OCI-LY1 (cell line): ENCODE measurements around the gene SPZ1.

Source experiments
- H2AFZ ChIP-seq: fragments of 200-600 bp; sonication (generic), shearing (Covaris generic); 2 replicates; pipeline ENCODE4 v1.6.0; 2014; ENCODE audit warnings: antibody characterized with exemption, mild to moderate bottlenecking, low read length
- H3F3A ChIP-seq: fragments of 200-600 bp; sonication (generic), shearing (Covaris generic); 2 replicates; pipeline ENCODE4 v1.6.0; 2014; ENCODE audit warnings: mild to moderate bottlenecking, antibody characterized with exemption, low read length, moderate library complexity; ENCODE audit not compliant: insufficient read depth
- H3K27ac ChIP-seq: fragments of 200-600 bp; sonication (generic); 2 replicates; pipeline ENCODE4 v1.5.1; 2014; ENCODE audit warnings: low read length, mixed run types, mild to moderate bottlenecking, low read depth; ENCODE audit not compliant: poor library complexity, severe bottlenecking
- H3K27me3 ChIP-seq: fragments of 200-600 bp; sonication (generic); 2 replicates; pipeline ENCODE4 v1.6.0; 2014; ENCODE audit warnings: antibody characterized with exemption, mild to moderate bottlenecking, low read length, moderate library complexity; ENCODE audit not compliant: insufficient read depth
- H3K36me3 ChIP-seq: fragments of 200-600 bp; sonication (generic); 2 replicates; pipeline ENCODE4 v1.6.1; 2014; ENCODE audit warnings: mild to moderate bottlenecking, antibody characterized with exemption, low read length, moderate library complexity, mixed read lengths; ENCODE audit not compliant: insufficient read depth
- H3K4me1 ChIP-seq: fragments of 200-600 bp; sonication (generic); 2 replicates; pipeline ENCODE4 v1.5.1; 2014; ENCODE audit warnings: mild to moderate bottlenecking, low read length, moderate library complexity; ENCODE audit not compliant: insufficient read depth, severe bottlenecking
- H3K4me2 ChIP-seq: fragments of 200-600 bp; sonication (generic), shearing (Covaris generic); 2 replicates; pipeline ENCODE4 v1.6.1; 2014; ENCODE audit warnings: low read length
- H3K4me3 ChIP-seq: fragments of 200-600 bp; sonication (generic); 2 replicates; pipeline ENCODE4 v1.5.1; 2014; ENCODE audit warnings: low read length, low read depth, mild to moderate bottlenecking, mixed read lengths; ENCODE audit not compliant: poor library complexity, severe bottlenecking
- H3K79me2 ChIP-seq: fragments of 200-600 bp; shearing (Covaris generic); 2 replicates; pipeline ENCODE4 v1.6.1; 2016; ENCODE audit warnings: mixed run types, low read length, mixed read lengths; ENCODE audit not compliant: insufficient read depth
- H3K9ac ChIP-seq: fragments of 200-600 bp; sonication (generic), shearing (Covaris generic); 2 replicates; pipeline ENCODE4 v1.6.1; 2014; ENCODE audit warnings: mild to moderate bottlenecking, low read length, mixed read lengths
- H3K9me2 ChIP-seq: fragments of 200-600 bp; sonication (generic), shearing (Covaris generic); 2 replicates; pipeline ENCODE4 v1.6.1; 2014; ENCODE audit warnings: low read depth, mild to moderate bottlenecking, low read length, mixed read lengths
- H3K9me3 ChIP-seq: fragments of 200-600 bp; shearing (Covaris generic); 2 replicates; pipeline ENCODE4 v1.6.1; 2014; ENCODE audit warnings: low read length, mixed read lengths
- H4K20me1 ChIP-seq: fragments of 200-600 bp; sonication (generic), shearing (Covaris generic); 2 replicates; pipeline ENCODE4 v1.6.0; 2016; ENCODE audit warnings: mild to moderate bottlenecking, low read length; ENCODE audit not compliant: insufficient read depth
- EZH2 ChIP-seq: fragments of 200-600 bp; sonication (generic), shearing (Covaris generic); IDR thresholded peaks from 2 replicates; pipeline ENCODE4 v1.8.0; 2017; ENCODE audit warnings: borderline replicate concordance, mixed run types, mild to moderate bottlenecking, antibody characterized with exemption, low read length, moderate library complexity, mixed read lengths
- TF ChIP-seq, protein P1 (sequence below): fragments of 200-600 bp; sonication (generic), shearing (Covaris generic); IDR thresholded peaks from 2 replicates; pipeline ENCODE4 v1.5.1; 2017; ENCODE audit warnings: mild to moderate bottlenecking, antibody characterized with exemption, low read length, moderate library complexity, mixed read lengths

The SPZ1 gene

DNA sequence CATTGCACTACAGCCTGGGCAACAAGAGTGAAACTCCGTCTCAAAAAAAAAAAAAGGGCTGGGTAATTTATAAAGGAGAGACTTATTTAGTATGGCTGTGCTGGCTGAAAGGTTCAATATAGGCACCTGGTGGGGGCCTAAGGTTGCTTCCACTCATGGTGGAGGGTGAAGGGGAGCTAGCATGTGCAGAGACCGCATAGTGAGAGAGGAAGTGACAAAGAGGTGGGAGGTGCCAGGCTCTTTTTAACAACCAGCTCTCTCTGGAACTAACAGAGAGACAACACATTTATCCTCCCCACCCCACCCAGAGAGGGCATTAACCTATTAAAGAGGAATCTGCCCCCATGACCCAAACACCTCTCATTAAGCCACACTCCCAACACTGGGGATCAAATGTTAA, 35.1 kb upstream of the SPZ1 start:
- no peak for TF ChIP-seq EZH2
- TF ChIP-seq, protein P1, sequence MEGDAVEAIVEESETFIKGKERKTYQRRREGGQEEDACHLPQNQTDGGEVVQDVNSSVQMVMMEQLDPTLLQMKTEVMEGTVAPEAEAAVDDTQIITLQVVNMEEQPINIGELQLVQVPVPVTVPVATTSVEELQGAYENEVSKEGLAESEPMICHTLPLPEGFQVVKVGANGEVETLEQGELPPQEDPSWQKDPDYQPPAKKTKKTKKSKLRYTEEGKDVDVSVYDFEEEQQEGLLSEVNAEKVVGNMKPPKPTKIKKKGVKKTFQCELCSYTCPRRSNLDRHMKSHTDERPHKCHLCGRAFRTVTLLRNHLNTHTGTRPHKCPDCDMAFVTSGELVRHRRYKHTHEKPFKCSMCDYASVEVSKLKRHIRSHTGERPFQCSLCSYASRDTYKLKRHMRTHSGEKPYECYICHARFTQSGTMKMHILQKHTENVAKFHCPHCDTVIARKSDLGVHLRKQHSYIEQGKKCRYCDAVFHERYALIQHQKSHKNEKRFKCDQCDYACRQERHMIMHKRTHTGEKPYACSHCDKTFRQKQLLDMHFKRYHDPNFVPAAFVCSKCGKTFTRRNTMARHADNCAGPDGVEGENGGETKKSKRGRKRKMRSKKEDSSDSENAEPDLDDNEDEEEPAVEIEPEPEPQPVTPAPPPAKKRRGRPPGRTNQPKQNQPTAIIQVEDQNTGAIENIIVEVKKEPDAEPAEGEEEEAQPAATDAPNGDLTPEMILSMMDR = no peak
- H4K20me1 ChIP-seq = no peaks in the 10 kb centered on the region
- no peak overlapping the region for H3K4me3 ChIP-seq
- H3K4me2 ChIP-seq = no peak overlapping the region
- H3K79me2 ChIP-seq = no peaks in the 10 kb centered on the region
- no peak overlapping the region for H3K9ac ChIP-seq
- no peak overlapping the region for H2AFZ ChIP-seq
- H3K9me2 ChIP-seq = no peaks in the 10 kb centered on the region
- no peaks in the 10 kb centered on the region for H3K36me3 ChIP-seq
- no peaks in the 10 kb centered on the region for H3F3A ChIP-seq
- H3K27ac ChIP-seq = no peak overlapping the region
- H3K4me1 ChIP-seq = peaks cover 7% of the 10 kb centered on the region
- no peaks in the 10 kb centered on the region for H3K27me3 ChIP-seq
- H3K9me3 ChIP-seq = no peaks in the 10 kb centered on the region

DNA sequence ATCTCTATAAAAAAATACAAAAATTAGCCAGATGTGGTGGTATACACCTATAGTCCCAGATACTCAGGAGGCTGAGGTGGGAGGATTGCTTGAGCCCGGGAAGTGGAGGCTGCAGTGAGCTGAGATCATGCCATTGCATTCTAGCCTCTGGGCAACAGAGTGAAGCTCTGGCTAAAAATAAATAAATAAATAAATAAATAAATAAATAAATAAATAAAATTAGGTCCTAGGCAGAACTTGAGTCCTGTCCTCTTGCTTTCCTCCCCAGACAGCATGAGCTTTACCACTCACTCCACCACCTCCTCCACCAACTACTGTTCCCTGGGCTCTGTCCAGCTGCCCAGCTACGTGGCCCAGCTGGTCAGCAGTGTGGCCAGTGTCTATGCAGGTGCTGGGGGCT, 31.6 kb upstream of the SPZ1 start:
- Histone ChIP-seq H3K9me2 (no peaks in the 10 kb centered on the region), H4K20me1 (no peaks in the 10 kb centered on the region), H3K36me3 (no peaks in the 10 kb centered on the region), H3K27me3 (no peaks in the 10 kb centered on the region; the same call in 1 of the 2 replicates), H2AFZ (no peak overlapping the region), H3K9me3 (no peaks in the 10 kb centered on the region), H3F3A (no peaks in the 10 kb centered on the region), H3K4me3 (no peak overlapping the region), H3K9ac (no peak overlapping the region), H3K4me2 (no peak overlapping the region), H3K79me2 (no peaks in the 10 kb centered on the region), H3K4me1 (peaks cover 7% of the 10 kb centered on the region), H3K27ac (no peak overlapping the region)
- TF ChIP-seq, protein P1 = no peak
- TF ChIP-seq EZH2 = no peak

DNA sequence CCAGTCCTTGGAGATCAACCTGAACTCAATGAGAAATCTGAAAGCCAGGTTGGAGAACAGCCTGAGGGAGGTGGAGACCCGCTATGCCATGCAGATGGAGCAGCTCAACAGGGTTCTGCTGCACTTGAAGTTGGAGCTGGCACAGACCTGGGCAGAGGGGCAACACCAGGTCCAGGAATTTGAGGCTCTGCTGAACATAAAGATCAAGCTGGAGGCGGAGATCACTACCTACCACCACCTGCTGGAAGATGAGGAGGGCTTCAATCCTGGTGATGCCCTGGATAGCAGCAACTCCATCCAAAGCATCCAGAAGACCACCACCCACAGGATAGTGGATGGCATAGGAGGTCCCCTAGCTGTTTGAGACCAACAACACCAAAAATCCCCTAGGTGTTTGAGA, 30.5 kb upstream of the SPZ1 start:
- no peaks in the 10 kb centered on the region for H4K20me1 ChIP-seq
- no peak overlapping the region for H3K27ac ChIP-seq
- no peaks in the 10 kb centered on the region; the same call in 1 of the 2 replicates for H3K36me3 ChIP-seq
- H3K9me3 ChIP-seq = 0 out of 2 replicates have a peak, but pooled peaks cover 3% of the 10 kb centered on the region
- peaks cover 7% of the 10 kb centered on the region for H3K4me1 ChIP-seq
- no peaks in the 10 kb centered on the region for H3K9me2 ChIP-seq
- peaks cover 3% of the 10 kb centered on the region; the same call in 1 of the 2 replicates for H3K27me3 ChIP-seq
- H3K4me3 ChIP-seq = no peak overlapping the region
- no peak overlapping the region for H3K4me2 ChIP-seq
- no peak overlapping the region for H3K9ac ChIP-seq
- TF ChIP-seq, protein P1 = no peak
- TF ChIP-seq EZH2 = no peak
- no peak overlapping the region for H2AFZ ChIP-seq
- H3F3A ChIP-seq = no peaks in the 10 kb centered on the region
- H3K79me2 ChIP-seq = no peaks in the 10 kb centered on the region
